ENCODE data around the gene CAMK4.
A peak's percentile ranks its signal among the peaks of the same experiment; 100 is the strongest.

CAMK4 gene

DNA sequence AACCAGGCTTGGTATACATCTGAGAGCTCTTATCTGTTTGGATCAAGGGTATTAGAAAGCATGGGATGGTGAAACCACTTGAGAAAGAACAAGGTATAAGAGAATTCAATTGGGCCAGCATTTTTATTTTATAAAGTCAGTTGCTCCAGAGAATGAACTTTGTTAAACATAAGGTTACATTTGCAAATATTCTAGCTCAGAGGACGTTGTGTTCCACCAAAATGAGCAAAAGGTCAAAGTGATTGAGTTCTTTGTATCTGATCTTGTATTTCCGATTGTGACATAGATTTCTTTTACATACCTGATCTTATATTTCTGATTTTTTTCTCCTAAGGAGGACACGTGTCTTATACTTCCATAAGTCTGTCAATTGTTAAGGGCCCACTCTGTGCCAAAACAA, 296.7 kb downstream of the CAMK4 start:
- no peak overlapping the region for H3K4me2 ChIP-seq (ENCODE audit: low read length)
- H3K36me3 ChIP-seq (ENCODE audit: insufficient read depth, low read length) = no peaks in the 10 kb centered on the region
- no peak overlapping the region for H3K9ac ChIP-seq (ENCODE audit: low read depth, low read length)
- H3K27me3 ChIP-seq (ENCODE audit: control insufficient read depth, insufficient read depth, low read length) = no peaks in the 10 kb centered on the region
- no peak overlapping the region for H3K4me3 ChIP-seq (ENCODE audit: low read length)
- no peaks in the 10 kb centered on the region for H3K9me3 ChIP-seq (replicated peaks; ENCODE audit: low read length)
- H3K4me1 ChIP-seq (ENCODE audit: control insufficient read depth, insufficient read depth, low read length) = no peaks in the 10 kb centered on the region

DNA sequence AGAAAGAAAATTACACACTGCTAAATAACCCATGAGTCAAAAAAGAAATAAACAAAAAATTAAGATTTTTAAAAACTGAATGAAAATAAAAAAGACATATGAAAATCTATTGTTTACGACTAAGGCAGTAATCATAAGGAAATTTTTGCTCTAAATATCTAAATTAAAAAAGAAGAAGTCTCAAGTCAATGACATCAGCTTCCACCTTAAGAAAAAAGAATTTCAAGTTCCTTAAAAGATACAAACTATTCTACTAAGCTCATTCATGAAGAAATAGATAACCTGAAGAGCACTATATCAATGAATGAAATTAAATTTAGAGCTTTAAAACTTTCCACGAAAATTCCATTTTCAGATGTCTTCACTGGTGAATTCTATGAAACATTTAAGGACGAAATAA, 303.9 kb downstream of the CAMK4 start:
- H3K9me3 ChIP-seq (replicated peaks; ENCODE audit: low read length) = no peaks in the 10 kb centered on the region
- H3K4me1 ChIP-seq (ENCODE audit: control insufficient read depth, insufficient read depth, low read length) = no peaks in the 10 kb centered on the region
- H3K36me3 ChIP-seq (ENCODE audit: insufficient read depth, low read length) = no peaks in the 10 kb centered on the region
- no peak overlapping the region for H3K4me2 ChIP-seq (ENCODE audit: low read length)
- no peak overlapping the region for H3K4me3 ChIP-seq (ENCODE audit: low read length)
- no peaks in the 10 kb centered on the region for H3K27me3 ChIP-seq (ENCODE audit: control insufficient read depth, insufficient read depth, low read length)
- no peak overlapping the region for H3K9ac ChIP-seq (ENCODE audit: low read depth, low read length)

DNA sequence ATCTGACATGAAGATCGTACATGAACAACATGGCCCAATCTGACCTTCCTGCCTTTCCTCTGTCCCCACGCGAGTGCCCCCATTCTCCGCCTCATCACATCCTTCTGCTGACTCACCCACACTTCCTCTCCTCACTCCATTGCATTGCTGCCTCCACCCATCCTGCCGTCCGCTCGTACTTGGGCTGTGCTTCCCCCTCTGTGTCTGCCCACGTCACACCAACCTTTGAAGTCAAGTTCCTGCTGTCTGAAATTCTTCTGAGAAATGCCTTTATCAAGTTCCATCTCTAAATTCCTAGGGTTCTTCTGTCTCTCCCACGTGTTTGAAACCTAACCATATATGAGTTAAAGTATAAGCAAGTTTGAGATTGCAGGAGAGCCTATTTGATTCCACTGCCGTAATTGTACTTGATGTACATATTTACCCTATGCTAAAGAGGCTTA, 306.1 kb downstream of the CAMK4 start:
- Histone ChIP-seq H3K9ac (ENCODE audit: low read depth, low read length) (no peak overlapping the region), H3K9me3 (replicated peaks; ENCODE audit: low read length) (no peaks in the 10 kb centered on the region), H3K4me3 (ENCODE audit: low read length) (no peak overlapping the region), H3K36me3 (ENCODE audit: insufficient read depth, low read length) (no peaks in the 10 kb centered on the region), H3K4me2 (ENCODE audit: low read length) (peak overlapping the region; percentile 1), H3K4me1 (ENCODE audit: control insufficient read depth, insufficient read depth, low read length) (no peaks in the 10 kb centered on the region), H3K27me3 (ENCODE audit: control insufficient read depth, insufficient read depth, low read length) (no peaks in the 10 kb centered on the region)

DNA sequence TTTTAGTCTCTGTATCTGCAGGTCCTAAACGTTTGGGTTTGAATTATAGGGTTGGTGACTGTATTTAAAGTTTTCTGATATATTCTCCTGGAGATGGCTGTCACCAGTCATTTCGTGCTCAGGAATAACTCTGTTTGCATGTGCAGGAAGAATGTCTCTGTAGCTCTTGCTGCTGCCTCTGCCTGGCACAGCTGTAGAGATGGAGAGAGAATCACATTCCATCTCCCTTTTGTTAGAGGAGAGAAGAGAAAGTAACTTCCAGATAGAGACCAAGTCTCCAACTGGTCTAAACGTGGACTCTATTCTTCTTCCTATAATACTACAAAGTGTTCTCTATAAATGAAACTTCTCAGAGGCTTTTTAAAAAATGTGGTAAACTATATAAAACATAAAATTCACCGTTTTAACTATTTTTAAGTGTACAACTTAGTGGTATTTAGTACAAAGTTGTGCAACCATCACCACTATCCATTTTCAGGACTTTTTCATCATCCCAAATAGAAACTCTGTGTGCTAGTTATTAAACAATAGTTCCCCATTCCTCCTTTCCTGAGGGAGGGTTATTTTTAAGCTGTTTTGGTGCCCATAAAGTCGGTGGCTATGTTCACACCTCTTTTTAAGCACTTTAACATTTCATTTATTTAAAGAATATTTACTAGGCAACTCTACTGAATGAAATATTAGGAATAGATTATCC, 308.9 kb downstream of the CAMK4 start:
- H3K4me3 ChIP-seq (ENCODE audit: low read length) = no peak overlapping the region
- no peaks in the 10 kb centered on the region for H3K36me3 ChIP-seq (ENCODE audit: insufficient read depth, low read length)
- no peak overlapping the region for H3K9ac ChIP-seq (ENCODE audit: low read depth, low read length)
- H3K4me1 ChIP-seq (ENCODE audit: control insufficient read depth, insufficient read depth, low read length) = no peaks in the 10 kb centered on the region
- no peaks in the 10 kb centered on the region for H3K27me3 ChIP-seq (ENCODE audit: control insufficient read depth, insufficient read depth, low read length)
- H3K9me3 ChIP-seq (replicated peaks; ENCODE audit: low read length) = no peaks in the 10 kb centered on the region
- no peak overlapping the region for H3K4me2 ChIP-seq (ENCODE audit: low read length)

DNA sequence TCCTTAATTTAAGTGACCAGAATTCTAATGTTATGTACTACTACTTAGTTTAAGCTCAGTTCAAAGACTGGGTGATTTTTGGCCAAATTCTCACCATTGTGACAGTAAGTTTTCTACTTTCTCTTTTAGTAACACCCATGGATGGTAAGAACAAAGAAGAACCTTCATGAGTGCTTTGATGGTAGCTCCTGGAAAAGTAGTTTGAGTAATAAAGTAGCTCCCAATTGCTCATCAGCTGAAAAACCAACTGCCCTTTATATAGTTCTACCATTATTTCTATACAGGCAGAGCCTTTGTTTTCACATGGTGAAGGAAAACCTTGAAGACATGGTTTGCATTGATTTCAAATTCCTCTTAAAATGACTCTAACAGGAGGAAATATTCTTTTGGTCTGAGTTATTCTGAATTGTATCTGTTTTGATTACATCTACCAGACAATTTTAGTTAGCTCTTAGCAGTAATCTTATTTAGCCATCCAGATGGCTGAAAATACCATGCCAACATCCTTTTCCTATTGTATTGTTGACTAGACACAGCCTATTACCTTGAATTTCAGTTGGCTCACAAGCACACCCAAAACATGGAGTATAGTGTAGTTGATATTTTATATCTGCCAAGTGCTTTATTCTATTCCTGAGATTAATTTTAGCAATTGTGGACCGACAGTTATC, 311.8 kb downstream of the CAMK4 start:
- no peaks in the 10 kb centered on the region for H3K4me1 ChIP-seq (ENCODE audit: control insufficient read depth, insufficient read depth, low read length)
- no peaks in the 10 kb centered on the region for H3K9me3 ChIP-seq (replicated peaks; ENCODE audit: low read length)
- no peak overlapping the region for H3K9ac ChIP-seq (ENCODE audit: low read depth, low read length)
- H3K36me3 ChIP-seq (ENCODE audit: insufficient read depth, low read length) = no peaks in the 10 kb centered on the region
- no peaks in the 10 kb centered on the region for H3K27me3 ChIP-seq (ENCODE audit: control insufficient read depth, insufficient read depth, low read length)
- H3K4me3 ChIP-seq (ENCODE audit: low read length) = no peak overlapping the region
- no peak overlapping the region for H3K4me2 ChIP-seq (ENCODE audit: low read length)

DNA sequence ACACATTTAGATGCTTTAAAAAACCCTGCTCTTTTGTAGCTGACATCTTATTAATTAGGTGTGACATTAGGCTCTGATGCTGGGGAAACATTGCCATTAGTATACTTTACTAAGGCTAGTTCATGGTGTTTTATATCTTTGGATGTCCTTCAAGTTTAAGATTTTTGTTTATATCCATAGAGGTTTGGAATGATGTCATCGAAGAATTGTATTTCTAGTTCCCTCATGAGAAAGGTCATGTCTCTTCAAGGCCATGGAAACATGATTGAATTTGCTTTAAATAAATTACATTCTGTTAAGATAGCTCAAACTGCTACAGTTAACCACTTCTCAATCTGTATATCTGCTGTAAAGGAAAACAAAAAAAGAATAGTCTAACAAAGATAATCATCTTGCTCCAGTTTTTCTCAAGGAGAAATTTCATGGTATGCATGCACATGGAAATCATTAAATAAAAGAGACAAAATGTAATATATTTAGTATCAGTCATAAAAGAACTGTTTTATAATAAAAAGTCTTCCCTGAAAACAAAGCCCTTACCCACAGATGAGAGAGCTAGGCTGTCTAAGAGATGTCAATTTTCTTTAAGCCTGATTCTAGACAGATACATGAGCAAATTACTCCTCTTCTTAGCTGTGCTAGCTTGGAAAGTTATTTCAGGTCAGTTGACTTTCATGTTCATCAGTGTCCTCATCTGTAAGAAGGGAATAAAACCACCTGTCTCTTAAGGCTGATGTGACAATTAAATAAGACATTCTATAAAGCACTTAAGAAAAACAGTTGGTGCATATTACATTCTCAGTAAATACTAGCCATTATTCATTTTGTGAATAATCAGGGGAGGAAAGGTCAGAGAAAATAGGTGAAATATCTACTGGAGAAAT, 313.2 kb downstream of the CAMK4 start:
- Histone ChIP-seq H3K4me1 (ENCODE audit: control insufficient read depth, insufficient read depth, low read length) (no peaks in the 10 kb centered on the region), H3K27me3 (ENCODE audit: control insufficient read depth, insufficient read depth, low read length) (no peaks in the 10 kb centered on the region), H3K9ac (ENCODE audit: low read depth, low read length) (no peak overlapping the region), H3K4me3 (ENCODE audit: low read length) (no peak overlapping the region), H3K36me3 (ENCODE audit: insufficient read depth, low read length) (no peaks in the 10 kb centered on the region), H3K9me3 (replicated peaks; ENCODE audit: low read length) (no peaks in the 10 kb centered on the region), H3K4me2 (ENCODE audit: low read length) (no peak overlapping the region)
